Measurements from ENCODE around the gene SALL4.
"Not testable (repeated sequence)": the region's sequence is repeated elsewhere in the genome, so short reads cannot be mapped to it uniquely, and the experiment has no call there.

The SALL4 gene

GRCh38 chr20:51801122-51801822, 1.0 kb downstream of the SALL4 start:
- DNase-seq = no peak

- no peak for DNase-seq
These were observed 1.5 kb downstream of the SALL4 start for GRCh38 chr20:51800872-51801121.

DNA sequence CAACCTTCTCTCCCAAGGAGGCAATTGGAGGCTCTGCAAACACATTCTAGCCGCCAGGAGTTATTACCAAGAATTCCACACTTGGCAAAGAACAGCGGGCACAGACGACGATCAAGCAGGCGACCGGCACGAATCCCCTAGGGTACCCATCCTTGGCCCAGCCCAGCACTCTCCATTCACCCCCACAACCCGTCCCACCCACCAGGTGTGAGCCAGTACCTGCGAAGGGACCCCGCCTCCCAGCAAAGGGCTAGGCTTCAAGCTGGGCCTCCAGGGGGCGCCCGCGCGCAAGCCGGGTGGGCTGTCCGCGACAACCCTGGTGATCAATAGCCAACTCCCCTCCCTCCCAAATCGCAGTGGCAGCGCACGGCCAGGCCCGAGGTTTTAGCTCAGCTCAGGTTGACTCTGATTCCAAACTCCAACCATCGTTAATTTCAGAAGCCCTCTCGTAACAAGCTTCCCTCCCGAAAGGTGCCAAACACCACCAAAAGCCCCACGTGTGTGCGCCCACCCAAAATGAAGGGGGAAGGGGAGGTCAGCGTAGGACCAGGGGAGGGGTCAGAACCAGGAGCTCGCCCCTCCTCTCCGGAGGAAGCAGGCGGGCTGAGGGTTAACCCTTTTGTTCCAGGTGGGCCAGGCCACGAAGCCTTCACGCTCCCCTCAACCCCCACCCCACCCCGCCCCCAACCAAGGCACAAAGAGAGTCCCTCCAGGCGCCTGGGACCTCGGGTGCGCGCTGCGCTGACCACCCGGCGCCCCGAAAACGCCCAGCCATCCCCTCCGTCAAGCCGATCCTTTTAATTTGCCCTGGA, 2.1 kb downstream of the SALL4 start:
- DNase-seq = no peak

DNA sequence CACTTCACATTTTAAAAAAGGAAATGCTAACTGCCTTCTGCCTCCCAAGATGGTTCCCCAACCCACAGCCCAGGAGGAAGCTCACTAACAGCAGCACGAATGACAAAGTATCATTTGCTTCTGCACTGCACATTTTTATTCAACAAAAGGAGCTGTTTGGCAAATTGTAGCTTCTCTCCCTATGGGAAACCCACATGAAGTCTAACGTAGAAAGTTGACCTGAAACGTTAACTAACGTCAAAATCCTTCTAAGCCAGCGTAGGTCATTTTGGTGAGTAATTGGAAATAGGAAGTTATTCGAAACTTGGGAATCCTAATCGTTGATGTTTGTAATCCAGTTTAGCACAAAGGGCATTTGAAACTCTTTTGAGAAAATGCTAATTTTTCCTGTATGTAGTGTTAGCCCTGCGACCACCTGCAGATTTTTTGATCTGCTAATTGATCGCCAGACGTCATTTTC, 2.9 kb downstream of the SALL4 start:
- DNase-seq = no peak

DNA sequence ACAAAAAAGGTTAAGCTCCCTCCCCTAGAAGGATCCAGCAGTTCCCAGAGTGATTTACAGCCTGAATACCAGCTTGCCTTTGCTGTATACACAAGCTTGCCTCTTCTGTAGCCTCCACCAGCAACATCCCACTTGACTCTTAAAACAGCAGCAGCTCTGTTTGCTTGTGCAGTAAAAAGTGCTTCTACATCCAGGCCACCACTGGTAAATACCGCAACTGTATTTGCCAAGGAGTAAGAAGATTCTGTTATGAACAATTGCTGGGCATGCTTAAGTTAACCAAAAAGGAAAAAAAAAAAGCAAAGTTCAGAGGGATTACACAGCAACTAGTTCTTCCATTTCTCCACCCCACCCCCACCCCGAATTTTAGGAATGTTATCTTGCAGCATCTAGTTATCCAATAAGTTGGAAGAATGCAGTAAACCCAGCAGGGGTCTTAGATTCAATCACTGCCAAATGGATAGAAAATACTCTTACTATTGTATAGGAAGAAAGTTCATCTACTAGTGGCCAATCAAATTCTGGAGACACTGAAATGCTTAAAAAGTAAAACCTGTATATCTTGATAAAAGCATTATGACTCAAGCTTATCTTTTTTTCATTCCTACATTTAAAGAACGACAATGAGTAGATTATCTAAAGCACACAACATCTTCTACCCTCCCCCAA, 4.8 kb downstream of the SALL4 start:
- DNase-seq = no peak

DNA sequence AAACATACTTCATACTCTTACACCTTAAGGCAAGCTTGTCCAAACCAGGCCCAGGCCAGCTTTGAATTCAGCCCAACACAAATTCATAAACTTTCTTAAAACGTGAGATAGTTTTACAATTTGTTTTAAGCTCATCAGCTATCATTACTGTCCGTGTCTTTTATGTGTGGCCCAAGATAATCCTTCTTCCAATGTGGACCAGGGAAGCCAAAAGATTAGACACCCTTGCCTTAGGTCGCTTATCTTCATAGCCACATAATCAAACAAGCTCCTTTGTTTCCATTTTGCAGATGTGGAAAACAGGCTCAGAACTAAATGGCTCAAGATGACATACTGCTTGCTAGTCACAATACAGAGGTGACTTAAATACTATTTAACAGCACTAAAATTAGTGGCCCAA, 6.0 kb downstream of the SALL4 start:
- no peak for DNase-seq

- no peak for DNase-seq
These were observed 9.4 kb downstream of the SALL4 start for GRCh38 chr20:51792960-51793359.

DNA sequence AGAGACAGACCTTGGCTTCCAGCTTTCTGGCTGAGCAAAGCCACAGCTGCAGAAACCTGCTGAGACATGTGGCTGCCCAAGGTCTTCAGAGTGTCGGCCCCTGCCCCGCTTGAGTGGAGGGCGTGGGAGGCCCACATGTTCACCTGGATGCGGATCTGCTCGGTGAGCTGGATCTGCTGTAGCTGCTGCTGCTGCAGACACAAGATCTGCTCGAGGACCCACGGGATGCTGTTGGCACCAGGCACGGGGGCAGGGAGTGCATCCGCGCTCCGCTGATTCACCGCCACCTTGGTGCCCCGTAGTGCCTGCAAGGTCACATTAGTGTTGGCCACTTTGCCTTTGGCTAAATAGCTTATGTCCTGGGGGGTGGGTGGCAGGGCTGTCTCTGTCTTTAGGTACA, 10.7 kb downstream of the SALL4 start:
- DNase-seq = no peak

- no peak for DNase-seq
These were observed 12.1 kb downstream of the SALL4 start for GRCh38 chr20:51790256-51790655.

- no peak for DNase-seq
These were observed 12.9 kb downstream of the SALL4 start for GRCh38 chr20:51789434-51789833.

DNA sequence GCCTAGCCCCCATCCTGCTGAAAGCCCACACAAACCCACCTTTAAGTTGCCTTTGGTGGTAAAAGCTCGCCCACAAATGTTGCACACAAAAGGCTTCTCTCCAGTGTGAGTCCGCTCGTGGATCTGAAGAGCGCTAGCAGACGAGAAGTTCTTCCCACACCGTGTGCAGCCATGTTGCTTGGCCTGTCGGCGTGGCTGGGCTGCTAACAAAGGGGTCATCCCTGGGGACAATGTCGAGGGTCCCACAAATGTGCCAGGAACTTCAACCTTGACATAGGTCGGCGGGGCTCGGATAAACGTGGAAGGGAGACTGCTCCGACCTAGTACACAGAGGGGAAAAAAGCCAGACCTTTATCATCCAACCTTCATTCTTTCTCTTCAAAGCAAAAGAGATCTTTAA, 13.5 kb downstream of the SALL4 start:
- DNase-seq = no peak

DNA sequence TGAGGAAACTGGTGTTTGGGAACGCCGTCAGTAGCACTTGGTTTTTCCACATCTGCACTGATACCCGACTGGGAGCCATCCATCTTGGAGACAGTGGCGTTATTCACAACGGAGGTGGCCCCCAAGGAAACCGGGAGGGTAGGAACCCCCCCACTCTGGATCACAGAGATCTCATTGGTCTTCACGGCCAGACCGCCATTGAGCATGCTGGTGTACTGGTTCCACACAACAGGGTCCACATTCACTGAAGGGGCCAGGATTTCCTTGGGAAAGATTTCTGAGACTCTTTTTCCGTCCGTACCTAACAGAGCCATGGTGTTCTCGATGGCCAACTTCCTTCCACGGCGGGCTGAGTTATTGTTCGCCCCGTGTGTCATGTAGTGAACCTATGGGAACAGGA, 18.0 kb downstream of the SALL4 start:
- no peak for DNase-seq

GRCh38 chr20:51778229-51778759, 24.0 kb downstream of the SALL4 start:
- not testable (repeated sequence) for DNase-seq

- DNase-seq = no peak
These were observed 27.1 kb downstream of the SALL4 start for GRCh38 chr20:51775241-51775640.

DNA sequence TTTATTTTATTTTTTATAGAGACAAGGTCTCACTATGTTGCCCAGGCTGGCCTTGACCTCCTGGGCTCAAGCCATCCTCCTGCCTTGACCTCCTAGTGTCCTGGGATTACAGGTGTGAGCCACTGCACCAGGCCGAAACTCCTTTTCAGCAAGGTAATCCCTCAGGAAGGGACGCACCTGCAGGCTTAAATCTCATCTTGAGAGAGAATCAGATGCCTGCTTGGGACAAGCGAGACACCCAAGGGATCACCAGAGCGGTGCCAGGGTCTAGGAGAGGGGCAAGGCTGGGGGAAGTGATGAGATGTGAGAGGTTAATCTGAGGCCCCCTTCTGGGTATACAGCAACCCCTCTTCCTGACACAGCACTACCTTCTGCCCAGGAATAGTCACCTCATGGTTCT, 30.1 kb downstream of the SALL4 start:
- DNase-seq = no peak

- DNase-seq = no peak
These were observed 32.2 kb downstream of the SALL4 start for GRCh38 chr20:51769976-51770615.

GRCh38 chr20:51768759-51769517, 33.4 kb downstream of the SALL4 start:
- DNase-seq = no peak

GRCh38 chr20:51767867-51768758, 34.2 kb downstream of the SALL4 start, which contains the start of gene ATP9A:
Gene ATP9A (minus strand): TSS chr20:51768390. CDS start chr20:51768369, 21 bp downstream.
- no peak for DNase-seq

GRCh38 chr20:51766994-51767866, 35.1 kb downstream of the SALL4 start:
- peak; percentile 94 for DNase-seq

DNA sequence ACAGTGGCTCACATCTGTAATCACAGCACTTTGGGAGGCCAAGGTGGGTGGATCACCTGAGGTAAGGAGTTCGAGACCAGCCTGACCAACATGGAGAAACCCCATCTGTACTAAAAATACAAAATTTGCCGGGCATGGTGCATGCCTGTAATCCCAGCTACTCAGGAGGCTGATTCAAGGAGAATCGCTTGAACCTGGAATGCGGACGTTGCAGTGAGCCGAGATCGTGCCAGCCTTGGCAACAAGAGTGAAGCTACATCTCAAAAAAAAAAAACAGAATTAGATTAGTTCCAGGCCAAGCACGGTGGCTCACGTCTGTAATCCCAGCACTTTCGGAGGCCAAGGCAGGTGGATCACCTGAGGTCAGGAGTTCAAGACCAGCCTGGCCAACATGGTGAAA, 36.9 kb downstream of the SALL4 start:
- not testable (repeated sequence) for DNase-seq

Measured in NCI-H2107 (cell line).